ENCODE results near the gene VSX1. TPM values are rescaled to one million over a fixed set of nuclear protein-coding genes. Genes with fewer than 3 reads are reported as not detected.

VSX1 gene
- total RNA-seq, 1 donor, result not detected

- H3K4me3 ChIP-seq (ENCODE audit: low read depth, low read length), result no peak overlapping the region
- no peak for TF ChIP-seq CTCF (IDR thresholded peaks at IDR 0.05; ENCODE audit: insufficient read depth, low read length)
- DNase-seq (ENCODE audit: low read depth), result peak; percentile 18
These were observed 19.0 kb upstream of the VSX1 start for GRCh38 chr20:25100914-25101313.

DNA sequence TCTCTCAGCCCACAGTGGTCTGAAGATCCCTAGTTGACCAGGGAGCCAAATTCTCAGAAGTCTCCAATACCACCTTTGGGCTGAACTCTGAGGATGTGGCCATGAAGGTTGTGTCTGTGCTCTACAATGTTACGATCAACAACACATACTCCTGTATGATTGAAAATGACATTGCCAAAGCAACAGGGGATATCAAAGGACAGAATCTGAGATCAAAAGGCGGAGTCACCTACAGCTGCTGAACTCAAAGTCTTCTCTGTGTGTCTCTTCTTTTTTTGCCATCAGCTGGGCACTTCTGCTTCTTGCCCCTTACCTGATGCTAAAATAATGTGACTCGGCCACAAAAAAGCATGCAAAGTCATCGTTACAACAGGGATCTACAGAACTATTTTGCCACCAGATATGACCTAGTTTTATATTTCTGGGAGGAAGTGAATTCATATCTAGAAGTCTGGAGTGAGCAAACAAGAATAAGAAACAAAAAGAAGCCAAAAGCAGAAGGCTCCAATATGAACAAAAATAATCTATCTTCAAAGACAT, 17.7 kb upstream of the VSX1 start:
- no peak for TF ChIP-seq CTCF (IDR thresholded peaks at IDR 0.05; ENCODE audit: insufficient read depth, low read length)
- no peak for DNase-seq (ENCODE audit: low read depth)
- H3K4me3 ChIP-seq (ENCODE audit: low read depth, low read length), result no peak overlapping the region

- no peak for TF ChIP-seq CTCF (IDR thresholded peaks at IDR 0.05; ENCODE audit: insufficient read depth, low read length)
- no peak for DNase-seq (ENCODE audit: low read depth)
- no peak overlapping the region for H3K4me3 ChIP-seq (ENCODE audit: low read depth, low read length)
These were observed 15.6 kb upstream of the VSX1 start for GRCh38 chr20:25097498-25097897.

DNA sequence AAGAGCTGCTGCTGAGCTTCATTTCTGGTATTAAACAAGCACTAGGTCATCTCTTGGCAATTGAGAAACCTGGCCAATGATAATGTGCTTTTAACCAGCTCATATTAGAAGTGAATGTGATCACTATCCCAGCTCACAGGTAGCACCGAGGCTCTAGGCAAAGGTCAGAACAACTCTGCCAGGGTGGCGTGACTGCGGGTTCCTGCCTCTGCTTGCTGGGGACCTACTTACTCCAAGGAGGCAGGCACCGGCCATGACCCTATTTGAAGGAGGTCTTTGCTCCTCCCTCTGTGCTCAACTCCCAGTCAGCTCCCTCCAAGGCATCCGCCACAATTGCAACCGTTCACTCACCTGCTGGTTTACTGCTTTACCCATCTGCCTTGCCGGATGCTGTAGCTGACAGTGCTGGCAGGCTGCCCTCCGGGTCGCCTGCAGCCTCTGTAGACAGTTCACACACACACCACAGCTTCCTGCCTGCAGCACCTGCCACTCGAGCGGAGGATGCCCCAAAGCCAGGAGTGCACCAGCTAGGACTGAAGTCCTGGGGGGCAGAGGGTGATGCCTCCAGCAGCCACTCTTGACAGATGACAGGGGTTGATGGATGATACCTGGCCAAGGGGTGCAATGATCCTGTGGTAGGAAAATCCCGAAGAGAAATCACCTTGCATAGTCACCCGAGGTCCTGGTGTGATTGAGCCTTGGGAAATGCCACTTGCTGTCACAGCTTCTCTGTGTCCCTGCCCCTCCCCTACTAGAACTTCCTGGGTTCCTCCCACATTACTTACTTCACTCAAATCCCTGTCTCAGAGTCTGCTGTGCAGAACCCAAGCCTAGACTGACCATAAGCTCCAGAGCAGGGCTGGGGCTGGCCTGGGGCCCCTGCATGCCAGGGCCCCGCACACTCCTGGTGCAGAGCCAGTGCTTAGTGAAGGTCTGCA, 8.8 kb upstream of the VSX1 start:
- no peak for TF ChIP-seq CTCF (IDR thresholded peaks at IDR 0.05; ENCODE audit: insufficient read depth, low read length)
- H3K4me3 ChIP-seq (ENCODE audit: low read depth, low read length), result no peak overlapping the region
- DNase-seq (ENCODE audit: low read depth), result no peak

DNA sequence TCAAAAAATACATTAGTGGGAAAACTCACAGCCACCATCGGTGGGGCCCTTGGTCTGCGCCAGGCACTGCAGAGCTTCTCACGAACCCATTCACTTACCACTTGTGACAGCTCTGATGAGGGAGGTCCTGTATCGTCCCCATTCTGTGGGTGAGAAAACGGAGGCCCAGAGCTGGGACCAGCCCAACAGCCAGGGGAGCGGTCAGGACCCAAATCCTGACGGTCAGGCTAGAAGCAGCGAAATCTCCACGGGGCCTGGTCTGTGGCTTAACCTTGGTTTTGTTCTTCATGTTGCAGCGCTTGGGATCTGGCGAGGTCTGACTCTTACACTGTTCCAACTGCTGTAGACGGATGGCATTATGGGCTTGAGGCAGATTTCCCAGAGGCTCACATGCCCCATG, 7.7 kb upstream of the VSX1 start:
- TF ChIP-seq CTCF (IDR thresholded peaks at IDR 0.05; ENCODE audit: insufficient read depth, low read length), result no peak
- DNase-seq (ENCODE audit: low read depth), result no peak
- no peak overlapping the region for H3K4me3 ChIP-seq (ENCODE audit: low read depth, low read length)

DNA sequence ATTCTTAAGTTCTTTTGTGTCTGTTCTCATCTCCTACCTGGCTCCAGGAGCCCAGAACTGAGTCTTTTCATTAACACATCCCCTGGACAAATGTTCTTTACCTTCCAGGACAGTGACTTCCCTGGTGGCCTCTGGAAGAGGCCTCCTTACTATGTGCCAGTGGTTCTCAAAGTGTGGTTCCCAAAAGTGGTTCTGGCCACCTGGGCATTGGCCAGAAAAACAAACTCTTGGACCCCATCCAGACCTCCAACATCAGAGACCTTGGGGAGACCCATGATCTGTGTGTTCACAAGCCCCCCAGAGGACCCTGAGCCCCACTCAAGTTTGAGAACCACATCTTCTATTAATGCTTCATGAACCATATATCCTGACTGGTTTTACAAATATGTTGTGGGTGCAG, 7.2 kb upstream of the VSX1 start:
- H3K4me3 ChIP-seq (ENCODE audit: low read depth, low read length), result no peak overlapping the region
- no peak for TF ChIP-seq CTCF (IDR thresholded peaks at IDR 0.05; ENCODE audit: insufficient read depth, low read length)
- DNase-seq (ENCODE audit: low read depth), result no peak

Measured in fibroblast of the aortic adventitia (primary cell).